Lower lobe of right lung (tissue), 2 donors: ENCODE results near the gene GDF11. TPM values are rescaled to one million over a fixed set of nuclear protein-coding genes. Genes with fewer than 3 reads are reported as not detected.

Experiments used
- ATAC-seq, 2 donors: fragments of 200-7000 bp; cut with Tn5 transposase; one replicate each; pipeline ENCODE4 v1.9.1; 2020 to 2022; ENCODE audit warnings: mild to moderate bottlenecking in 2 of 2, moderate library complexity in 2 of 2
- DNase-seq: peaks from one replicate; pipeline ENCODE4 v3.0.0-alpha.2; 2020
- H3K27ac ChIP-seq: fragments of 200-600 bp; one replicate; pipeline ENCODE4 v1.8.0; 2022
- H3K27me3 ChIP-seq: fragments of 200-600 bp; one replicate; pipeline ENCODE4 v1.8.0; 2022; ENCODE audit warnings: low read depth
- H3K36me3 ChIP-seq: fragments of 200-600 bp; one replicate; pipeline ENCODE4 v1.8.0; 2022; ENCODE audit warnings: mild to moderate bottlenecking
- H3K4me1 ChIP-seq: fragments of 200-600 bp; one replicate; pipeline ENCODE4 v1.8.0; 2022
- H3K4me3 ChIP-seq: fragments of 200-600 bp; one replicate; pipeline ENCODE4 v1.8.0; 2022; ENCODE audit warnings: mild to moderate bottlenecking
- H3K9me3 ChIP-seq: fragments of 200-600 bp; one replicate; pipeline ENCODE4 v1.8.0; 2022
- CTCF ChIP-seq: fragments of 200-600 bp; IDR thresholded peaks from one replicate; pipeline ENCODE4 v1.8.0; 2022; ENCODE audit warnings: antibody characterized with exemption, mild to moderate bottlenecking
- intact Hi-C: fragments of 100-400 bp; cut with DNase I; formaldehyde crosslinking; loops from one replicate; pipeline ENCODE4 v1.11.0; 2022
- total RNA-seq: library from RNA; stranded (reverse); fragmentation: NEBNext Ultra II Directional; extraction: Animal tissue kit (Norgen Biotek cat#: 25700); gene quantifications from one replicate; pipeline ENCODE4 v1.2.1, GENCODE V29; 2021
- donor health status: DM: no; HTN: yes; CAD: no; lungs with severe emphysema.

The GDF11 gene
- total RNA-seq, 1 donor from 2014 or later, result 3.8 TPM

- no peak overlapping the region for H3K4me3 ChIP-seq
- H3K36me3 ChIP-seq, result peaks cover 35% of the 10 kb centered on the region
- no peak for TF ChIP-seq CTCF
- intact Hi-C loops, result no loop called here
- H3K27ac ChIP-seq, result peak overlapping the region; percentile 44
- H3K9me3 ChIP-seq, result no peaks in the 10 kb centered on the region
- H3K4me1 ChIP-seq, result peaks cover 61% of the 10 kb centered on the region
- ATAC-seq (no peak), DNase-seq (no peak)
- no peaks in the 10 kb centered on the region for H3K27me3 ChIP-seq
Measured at GRCh38 chr12:55719371-55719770, 23.6 kb upstream of the GDF11 start.

- H3K4me1 ChIP-seq, result peaks cover 64% of the 10 kb centered on the region
- ATAC-seq, result peak in 1 of 2 donors; percentile 4
- peak within 1 kb of the TSS; percentile 44 for H3K27ac ChIP-seq
- no peaks in the 10 kb centered on the region for H3K27me3 ChIP-seq
- no peak for TF ChIP-seq CTCF
- H3K36me3 ChIP-seq, result peaks cover 43% of the 10 kb centered on the region
- intact Hi-C loops, result no loop called here
- H3K4me3 ChIP-seq, result no peak within 1 kb of the TSS
- DNase-seq, result no peak
- H3K9me3 ChIP-seq, result no peaks in the 10 kb centered on the region
Measured at GRCh38 chr12:55720071-55720564, 22.8 kb upstream of the GDF11 start, which contains the start of gene RDH5. RDH5 (plus strand) TSS chr12:55720393; CDS start chr12:55721185, 792 bp downstream.

GRCh38 chr12:55720894-55721444, 22.0 kb upstream of the GDF11 start:
- no peak overlapping the region for H3K4me3 ChIP-seq
- peaks cover 62% of the 10 kb centered on the region for H3K4me1 ChIP-seq
- no peaks in the 10 kb centered on the region for H3K27me3 ChIP-seq
- TF ChIP-seq CTCF, result peak; percentile 50
- intact Hi-C loops, result no loop called here
- H3K27ac ChIP-seq, result peak overlapping the region; percentile 26
- no peaks in the 10 kb centered on the region for H3K9me3 ChIP-seq
- ATAC-seq, result peak; percentile 59 to 64
- H3K36me3 ChIP-seq, result peaks cover 51% of the 10 kb centered on the region
- DNase-seq, result peak; percentile 72

GRCh38 chr12:55721601-55722213, 21.2 kb upstream of the GDF11 start:
- no peak for DNase-seq
- peaks cover 65% of the 10 kb centered on the region for H3K4me1 ChIP-seq
- no peak for ATAC-seq
- no peaks in the 10 kb centered on the region for H3K27me3 ChIP-seq
- TF ChIP-seq CTCF, result no peak
- intact Hi-C loops, result no loop called here
- peaks cover 58% of the 10 kb centered on the region for H3K36me3 ChIP-seq
- H3K27ac ChIP-seq, result peak overlapping the region; percentile 26
- no peak overlapping the region for H3K4me3 ChIP-seq
- H3K9me3 ChIP-seq, result no peaks in the 10 kb centered on the region

GRCh38 chr12:55722948-55723347, 20.0 kb upstream of the GDF11 start:
- Histone ChIP-seq H3K4me1 (peaks cover 63% of the 10 kb centered on the region), H3K4me3 (no peak overlapping the region), H3K9me3 (no peaks in the 10 kb centered on the region), H3K27ac (no peak overlapping the region), H3K36me3 (peaks cover 65% of the 10 kb centered on the region), H3K27me3 (no peaks in the 10 kb centered on the region)
- ATAC-seq (no peak), DNase-seq (no peak)
- intact Hi-C loops, result no loop called here
- no peak for TF ChIP-seq CTCF
